GM23338 (cell line): ENCODE measurements around the gene CACNG7.

Experiments
- ETS1 ChIP-seq: IDR thresholded peaks from 2 replicates; pipeline ENCODE4 v1.6.1; 2016; ENCODE audit warnings: antibody characterized with exemption
- POLR2AphosphoS5 ChIP-seq: IDR thresholded peaks from 2 replicates; pipeline ENCODE4 v1.6.1; 2016; ENCODE audit warnings: antibody characterized with exemption, low read depth
- TF ChIP-seq, protein P1 (sequence below), 2 experiments: fragments of 200-600 bp in 1 of 2; sonication (generic) in 1 of 2; conservative IDR thresholded peaks; 2 replicates each; pipeline versions ENCODE4 v1.5.1 to v1.6.1; 2016 to 2017; ENCODE audit warnings: antibody characterized with exemption in 2 of 2, low read depth in 2 of 2, mild to moderate bottlenecking in 2 of 2, moderate library complexity in 1 of 2

DNA sequence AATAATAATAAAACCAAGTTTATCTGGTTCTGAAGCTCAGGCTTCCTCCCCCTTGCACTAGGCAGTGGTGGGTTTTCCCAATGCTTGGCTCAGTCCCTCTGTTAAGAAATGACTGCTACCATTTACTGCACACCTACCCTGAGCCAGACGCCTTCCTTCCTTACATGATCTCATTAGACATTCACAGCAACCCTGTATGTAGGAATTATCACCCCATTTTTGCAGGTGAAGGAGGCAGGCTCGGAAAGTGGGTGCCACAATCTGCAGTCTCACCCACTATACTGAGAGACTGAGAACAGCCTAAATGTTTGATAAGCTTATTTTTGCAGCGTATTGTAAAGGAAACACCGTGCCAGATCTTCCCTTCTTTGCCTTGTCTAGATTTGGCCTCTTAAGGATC, 35.3 kb downstream of the CACNG7 start:
- TF ChIP-seq ETS1 (no peak), POLR2AphosphoS5 (peak; percentile 5; the same call in 1 of the 2 replicates)
- TF ChIP-seq, protein P1, sequence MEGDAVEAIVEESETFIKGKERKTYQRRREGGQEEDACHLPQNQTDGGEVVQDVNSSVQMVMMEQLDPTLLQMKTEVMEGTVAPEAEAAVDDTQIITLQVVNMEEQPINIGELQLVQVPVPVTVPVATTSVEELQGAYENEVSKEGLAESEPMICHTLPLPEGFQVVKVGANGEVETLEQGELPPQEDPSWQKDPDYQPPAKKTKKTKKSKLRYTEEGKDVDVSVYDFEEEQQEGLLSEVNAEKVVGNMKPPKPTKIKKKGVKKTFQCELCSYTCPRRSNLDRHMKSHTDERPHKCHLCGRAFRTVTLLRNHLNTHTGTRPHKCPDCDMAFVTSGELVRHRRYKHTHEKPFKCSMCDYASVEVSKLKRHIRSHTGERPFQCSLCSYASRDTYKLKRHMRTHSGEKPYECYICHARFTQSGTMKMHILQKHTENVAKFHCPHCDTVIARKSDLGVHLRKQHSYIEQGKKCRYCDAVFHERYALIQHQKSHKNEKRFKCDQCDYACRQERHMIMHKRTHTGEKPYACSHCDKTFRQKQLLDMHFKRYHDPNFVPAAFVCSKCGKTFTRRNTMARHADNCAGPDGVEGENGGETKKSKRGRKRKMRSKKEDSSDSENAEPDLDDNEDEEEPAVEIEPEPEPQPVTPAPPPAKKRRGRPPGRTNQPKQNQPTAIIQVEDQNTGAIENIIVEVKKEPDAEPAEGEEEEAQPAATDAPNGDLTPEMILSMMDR (conservative IDR thresholded peaks at IDR 0.05; ENCODE audit: low read depth in 2 of 2) = no peak
